HL-60 (cell line): ENCODE results near the gene FOXF1.

ENCODE experiments used
- DNase-seq, 2 experiments: peaks; one replicate each; pipeline ENCODE4 v3.0.0-alpha.2; 2010 to 2020; ENCODE audit warnings: low read depth in 1 of 2, low spot score in 1 of 2
- H3K27ac ChIP-seq: fragments of 250-450 bp; sonication (Bioruptor Pico); replicated peaks from 2 replicates; pipeline ENCODE4 v1.5.1; 2020; ENCODE audit warnings: mild to moderate bottlenecking, moderate library complexity
- H3K27me3 ChIP-seq: fragments of 250-450 bp; sonication (Bioruptor Pico); 2 replicates; pipeline ENCODE4 v1.5.1; 2021; ENCODE audit warnings: mild to moderate bottlenecking, moderate library complexity; ENCODE audit not compliant: insufficient read depth, poor library complexity, severe bottlenecking
- H3K4me3 ChIP-seq: replicated peaks from 2 replicates; pipeline ENCODE4 v1.5.1; 2011; ENCODE audit warnings: mild to moderate bottlenecking, control low read depth, low read length; ENCODE audit not compliant: insufficient read depth
- CTCF ChIP-seq: IDR thresholded peaks from one replicate; pipeline ENCODE4 v1.5.1; 2011; ENCODE audit warnings: low read length, control low read depth, inconsistent platforms; ENCODE audit not compliant: insufficient read depth
- GABPA ChIP-seq: IDR thresholded peaks from 2 replicates; pipeline ENCODE4 v1.6.1; 2012; ENCODE audit warnings: low read depth
- POLR2AphosphoS5 ChIP-seq: IDR thresholded peaks from 2 replicates; pipeline ENCODE4 v1.6.1; 2012; ENCODE audit warnings: low read depth
- REST ChIP-seq: IDR thresholded peaks from 2 replicates; pipeline ENCODE4 v1.6.1; 2012; ENCODE audit warnings: low read depth; ENCODE audit not compliant: insufficient replicate concordance
- SPI1 ChIP-seq: IDR thresholded peaks from 2 replicates; pipeline ENCODE4 v1.6.1; 2012; ENCODE audit warnings: low read depth, mild to moderate bottlenecking, borderline replicate concordance

The FOXF1 gene

GRCh38 chr16:86516623-86517003 lies 6.3 kb downstream of the FOXF1 start:
- DNase-seq: no peak
- TF ChIP-seq SPI1 (no peak), POLR2AphosphoS5 (no peak), CTCF (no peak), REST (no peak), GABPA (no peak)
- H3K27me3 ChIP-seq: peaks cover 8% of the 10 kb centered on the region
- no peak overlapping the region for H3K4me3 ChIP-seq
- no peak overlapping the region for H3K27ac ChIP-seq

GRCh38 chr16:86517033-86517432 lies 6.7 kb downstream of the FOXF1 start:
- Histone ChIP-seq H3K27me3 (peaks cover 8% of the 10 kb centered on the region), H3K4me3 (no peak overlapping the region)
- TF ChIP-seq SPI1 (no peak), POLR2AphosphoS5 (no peak), GABPA (no peak), CTCF (no peak), REST (no peak)

GRCh38 chr16:86517652-86518258 lies 7.4 kb downstream of the FOXF1 start:
- peak; percentile 14 for TF ChIP-seq CTCF
- no peak for TF ChIP-seq SPI1
- Histone ChIP-seq H3K27ac (no peak overlapping the region), H3K27me3 (peaks cover 5% of the 10 kb centered on the region), H3K4me3 (no peak overlapping the region)
- DNase-seq: peak in 1 of 2 experiments; percentile 12

More at GRCh38 chr16:86517033-86517432, 6.7 kb downstream of the FOXF1 start:
- DNase-seq: no peak
- H3K27ac ChIP-seq: no peak overlapping the region

GRCh38 chr16:86519007-86519648 lies 8.8 kb downstream of the FOXF1 start:
- Histone ChIP-seq H3K27me3 (peaks cover 5% of the 10 kb centered on the region), H3K27ac (no peak overlapping the region), H3K4me3 (no peak overlapping the region)
- no peak for DNase-seq
- no peak for TF ChIP-seq SPI1
- TF ChIP-seq CTCF: no peak
- TF ChIP-seq GABPA: no peak
- no peak for TF ChIP-seq POLR2AphosphoS5
- TF ChIP-seq REST: no peak
